Smooth muscle cell of trachea (primary cell): ENCODE results near the gene NRN1L. TPM values are rescaled to one million over a fixed set of nuclear protein-coding genes. Genes with fewer than 3 reads are reported as not detected.

Source experiments
- total RNA-seq: library from RNA; depleted of rRNA; stranded (reverse); fragments of >200 nt; gene quantifications from 2 replicates; pipeline ENCODE4 v1.2.1, GENCODE V29; 2014

NRN1L gene
- 0.73 TPM in 1 of 2 replicates, not detected in the other for total RNA-seq

GRCh38 chr16:67884684-67885083 lies at the start of gene NRN1L:
TSS of gene NRN1L (plus strand) at chr16:67884885. CDS start at chr16:67884904, 19 bp downstream.

GRCh38 chr16:67841816-67842508 lies 42.7 kb upstream of the NRN1L start, which contains the start of gene THAP11:
TSS of gene THAP11 (plus strand) at chr16:67842320. CDS start at chr16:67842555, 235 bp downstream.

GRCh38 chr16:67846320-67847063 lies 38.2 kb upstream of the NRN1L start, which contains the start of gene NUTF2:
TSS of gene NUTF2 (plus strand) at chr16:67846933. CDS start at chr16:67865131, 18,198 bp downstream.

GRCh38 chr16:67847064-67847861 lies 37.4 kb upstream of the NRN1L start, which contains the start of gene CENPT:
TSS of gene CENPT (minus strand) at chr16:67847693. CDS start at chr16:67833859, 13,834 bp downstream.

GRCh38 chr16:67872631-67873434 lies 11.9 kb upstream of the NRN1L start, which contains the start of gene EDC4:
TSS of gene EDC4 (plus strand) at chr16:67873052. CDS start at chr16:67873262, 210 bp downstream.

GRCh38 chr16:67892899-67893742 lies 8.4 kb downstream of the NRN1L start, which contains the start of gene PSKH1:
TSS of gene PSKH1 (plus strand) at chr16:67893254. CDS start at chr16:67908750, 15,496 bp downstream.

GRCh38 chr16:67931712-67932461 lies 47.2 kb downstream of the NRN1L start, which contains the start of gene CTRL:
TSS of gene CTRL (minus strand) at chr16:67931862. CDS start at chr16:67931852, 10 bp downstream.

Other genes starting within 250 kb of the NRN1L start
- gene CARMIL2, start 239.7 kb upstream of the NRN1L start, total RNA-seq: under 0.01 and 0.29 TPM in 2 replicates
- 15.4 and 16.7 TPM in 2 replicates for gene ACD, start 224.6 kb upstream of the NRN1L start, total RNA-seq
- 0.44 and 2.5 TPM in 2 replicates for gene PARD6A, start 223.9 kb upstream of the NRN1L start, total RNA-seq
- gene ENKD1, start 218.1 kb upstream of the NRN1L start, total RNA-seq: 18.2 and 21.8 TPM in 2 replicates
- 9.6 and 13.7 TPM in 2 replicates for gene C16orf86, start 218.1 kb upstream of the NRN1L start, total RNA-seq
- 15.4 and 16.1 TPM in 2 replicates for gene GFOD2, start 165.6 kb upstream of the NRN1L start, total RNA-seq
- 4.9 and 7.8 TPM in 2 replicates for gene RANBP10, start 78.3 kb upstream of the NRN1L start, total RNA-seq
- 0.73 and 1.3 TPM in 2 replicates for gene TSNAXIP1, start 78.0 kb upstream of the NRN1L start, total RNA-seq
- 32.6 and 58.1 TPM in 2 replicates for gene THAP11, start 42.6 kb upstream of the NRN1L start, total RNA-seq
- 141 and 205 TPM in 2 replicates for gene NUTF2, start 38.0 kb upstream of the NRN1L start, total RNA-seq
- gene CENPT, start 37.2 kb upstream of the NRN1L start, total RNA-seq: 35.6 and 36.1 TPM in 2 replicates
- gene EDC4, start 11.8 kb upstream of the NRN1L start, total RNA-seq: 61.5 and 67.2 TPM in 2 replicates
- 14.5 and 18.5 TPM in 2 replicates for gene PSKH1, start 8.4 kb downstream of the NRN1L start, total RNA-seq
- 0.33 and 0.44 TPM in 2 replicates for gene CTRL, start 47.0 kb downstream of the NRN1L start, total RNA-seq
- gene PSMB10, start 52.0 kb downstream of the NRN1L start, total RNA-seq: 56.1 and 69.8 TPM in 2 replicates
- gene LCAT, start 59.2 kb downstream of the NRN1L start, total RNA-seq: 7.6 and 12.4 TPM in 2 replicates
- gene SLC12A4, start 83.8 kb downstream of the NRN1L start, total RNA-seq: 78.1 and 109 TPM in 2 replicates
- gene DPEP3, start 95.6 kb downstream of the NRN1L start, total RNA-seq: not detected in 2 replicates
- gene DPEP2, start 114.6 kb downstream of the NRN1L start, total RNA-seq: not detected in 2 replicates
- gene DPEP2NB, start 131.0 kb downstream of the NRN1L start, total RNA-seq: not detected in 2 replicates
- 9.3 TPM in 2 replicates for gene DDX28, start 138.3 kb downstream of the NRN1L start, total RNA-seq
- 18.7 and 31.1 TPM in 2 replicates for gene DUS2, start 138.4 kb downstream of the NRN1L start, total RNA-seq
- 8.1 and 15.1 TPM in 2 replicates for gene NFATC3, start 200.5 kb downstream of the NRN1L start, total RNA-seq